ENCODE data around the gene ERC2. TPM values are rescaled to one million over a fixed set of nuclear protein-coding genes. Genes with fewer than 3 reads are reported as not detected.

Gene ERC2
- total and polyA plus RNA-seq, 2 donors (not counting 3 experiments of a cell fraction or from before 2014, with no cell fraction given), result 5.6 to 15.5 TPM

DNA sequence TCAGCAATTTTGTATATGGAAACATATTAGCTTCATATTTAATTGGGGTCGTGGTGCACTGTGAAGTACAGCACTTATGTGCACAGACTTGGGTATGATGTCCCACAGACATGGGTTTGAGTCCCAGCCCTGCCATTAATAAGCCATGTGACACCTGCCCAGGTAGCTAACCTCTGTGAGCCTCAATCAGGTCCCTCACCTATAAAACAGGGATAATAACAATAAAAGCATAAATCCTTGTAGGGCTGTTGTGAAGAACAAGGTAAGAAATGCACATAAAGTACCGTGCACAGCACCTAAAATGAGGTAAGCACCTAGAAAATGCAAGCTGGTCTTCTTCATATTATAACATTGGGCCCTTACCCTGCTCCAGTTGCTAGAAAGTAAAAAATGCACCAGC, 807.6 kb downstream of the ERC2 start:
- H3K9me1 ChIP-seq (replicated peaks; ENCODE audit: control insufficient read depth, extremely low read depth, insufficient read depth, low read length), result no peaks in the 10 kb centered on the region
- dilution Hi-C loops (cut with MboI; ENCODE audit: extremely low pct_ligation_motif_present, low sequenced_read_pairs) (no loop called here), intact Hi-C loops (cut with micrococcal nuclease) (no loop called here)
- DNase-seq (ENCODE audit: low read depth, low spot score) (no peak), FAIRE-seq (no peak)
- ChIA-PET POLR2A (no interaction called here), CTCF (no interaction called here)
- no peaks in the 10 kb centered on the region for H3K4me1 ChIP-seq (ENCODE audit: control insufficient read depth, extremely low read depth, insufficient read depth, low read length)
- H3K9me3 ChIP-seq (replicated peaks; ENCODE audit: control insufficient read depth, insufficient read depth, low read length), result no peaks in the 10 kb centered on the region
- BruUV-seq (replicated peaks), result no TSS peak
- H3K27ac ChIP-seq (ENCODE audit: insufficient read depth, low read depth, low read length), result no peak overlapping the region
- H3K36me3 ChIP-seq (ENCODE audit: control insufficient read depth in 2 of 2, extremely low read depth in 1 of 2, insufficient read depth in 2 of 2, low read length in 2 of 2), result no peaks in the 10 kb centered on the region
- no peak overlapping the region for H2AFZ ChIP-seq (ENCODE audit: low read depth, low read length)
- no peaks in the 10 kb centered on the region for H3K27me3 ChIP-seq (ENCODE audit: control insufficient read depth in 2 of 2, insufficient read depth in 2 of 2, low read length in 2 of 2)
- H3K4me2 ChIP-seq (ENCODE audit: insufficient read depth, low read length), result no peak overlapping the region
- no peak overlapping the region for H3K9ac ChIP-seq (replicated peaks; ENCODE audit: extremely low read depth, insufficient read depth, low read length)
- TF ChIP-seq MYC (IDR thresholded peaks at IDR 0.05; ENCODE audit: low read depth, low read length) (no peak), POLR2AphosphoS5 (IDR thresholded peaks at IDR 0.05; ENCODE audit: insufficient read depth, low read depth, low read length) (no peak), MAX (IDR thresholded peaks at IDR 0.05; ENCODE audit: insufficient read depth, insufficient read length) (no peak), POLR2A (IDR thresholded peaks at IDR 0.05; ENCODE audit: low read depth, low read length) (no peak), GATA2 (IDR thresholded peaks at IDR 0.05; ENCODE audit: insufficient read depth, insufficient read length, low read depth, low read length) (no peak), CTCF (IDR thresholded peaks at IDR 0.05; ENCODE audit: extremely low read depth in 1 of 2, insufficient read depth in 1 of 2, low read depth in 1 of 2, low read length in 2 of 2) (no peak), JUN (IDR thresholded peaks at IDR 0.05; ENCODE audit: borderline replicate concordance, insufficient read depth, insufficient read length, low read depth) (no peak), EZH2 (IDR thresholded peaks at IDR 0.05; ENCODE audit: borderline replicate concordance, low read depth, low read length, severe bottlenecking) (no peak), FOS (IDR thresholded peaks at IDR 0.05; ENCODE audit: borderline replicate concordance, insufficient read depth, low read length) (no peak)
- H3K79me2 ChIP-seq (ENCODE audit: control insufficient read depth, insufficient read depth, low read length), result no peaks in the 10 kb centered on the region
- no peaks in the 10 kb centered on the region for H4K20me1 ChIP-seq (replicated peaks; ENCODE audit: control insufficient read depth, extremely low read depth, insufficient read depth, low read length)
- H3K4me3 ChIP-seq (replicated peaks in 1 of 3; ENCODE audit: insufficient read depth in 1 of 3, low read depth in 1 of 3, low read length in 3 of 3), result no peak overlapping the region
